ENCODE measurements around the gene ETV6.

ETV6 gene

DNA sequence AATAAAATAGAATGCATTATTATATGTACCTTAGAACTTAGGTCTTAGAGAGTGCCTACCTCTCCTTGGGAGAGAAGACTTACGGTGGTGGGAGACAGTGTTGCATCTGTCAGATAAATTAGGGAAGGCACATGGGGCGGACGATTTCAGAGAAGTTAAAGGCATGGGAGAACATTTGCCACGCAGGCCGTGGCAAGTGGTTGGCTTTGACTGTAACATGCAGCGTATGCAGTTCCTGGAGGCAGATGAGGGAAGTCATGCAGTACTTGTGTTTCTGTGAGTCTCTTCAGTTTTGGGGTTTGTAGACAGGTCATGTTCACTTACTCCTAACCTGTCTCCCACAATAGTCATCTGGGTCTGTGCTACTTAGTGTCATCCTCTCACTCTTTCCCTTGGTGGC is 43.6 kb downstream of the ETV6 start:
- Histone ChIP-seq H3K4me1 (ENCODE audit: control insufficient read depth, low read depth, low read length) (peaks cover 7% of the 10 kb centered on the region), H4K8ac (ENCODE audit: low read depth, low read length) (no peak overlapping the region), H2AK5ac (ENCODE audit: low read length) (no peak overlapping the region), H3K27ac (ENCODE audit: low read depth, low read length) (no peak overlapping the region), H2BK15ac (replicated peaks; ENCODE audit: low read depth) (no peak overlapping the region), H3K4me3 (ENCODE audit: low read length) (no peak overlapping the region), H2BK5ac (ENCODE audit: low read length) (no peak overlapping the region), H4K5ac (ENCODE audit: low read length) (no peak overlapping the region), H2BK120ac (ENCODE audit: low read depth, low read length) (no peak overlapping the region), H3K4ac (ENCODE audit: low read depth, low read length) (no peak overlapping the region), H3K79me1 (ENCODE audit: low read length) (peaks cover 7% of the 10 kb centered on the region), H3K56ac (ENCODE audit: low read length) (no peak overlapping the region), H3K36me3 (ENCODE audit: control insufficient read depth, insufficient read depth, low read length) (no peaks in the 10 kb centered on the region), H3K27me3 (ENCODE audit: insufficient read depth, low read length, poor library complexity) (no peaks in the 10 kb centered on the region), H3K79me2 (ENCODE audit: control insufficient read depth, insufficient read depth, low read length) (no peaks in the 10 kb centered on the region), H3K4me2 (ENCODE audit: low read length) (no peak overlapping the region), H3K23ac (ENCODE audit: low read length) (no peak overlapping the region), H3K9ac (ENCODE audit: low read length) (no peak overlapping the region), H3K18ac (ENCODE audit: low read length) (no peak overlapping the region)
- no peak for DNase-seq
- WGBS (ENCODE audit: extremely low coverage, insufficient coverage, low lambda C conversion rate) = no CpG with 5 or more reads among the region's 6 CpGs

- H4K5ac ChIP-seq (ENCODE audit: low read length) = no peak overlapping the region
- H3K9ac ChIP-seq (ENCODE audit: low read length) = no peak overlapping the region
- no peak overlapping the region for H3K4me3 ChIP-seq (ENCODE audit: low read length)
- no peak overlapping the region for H3K27ac ChIP-seq (ENCODE audit: low read depth, low read length)
- no peaks in the 10 kb centered on the region for H3K79me2 ChIP-seq (ENCODE audit: control insufficient read depth, insufficient read depth, low read length)
- peaks cover 7% of the 10 kb centered on the region for H3K79me1 ChIP-seq (ENCODE audit: low read length)
- no peak overlapping the region for H2BK15ac ChIP-seq (replicated peaks; ENCODE audit: low read depth)
- H3K18ac ChIP-seq (ENCODE audit: low read length) = no peak overlapping the region
- no peak overlapping the region for H3K4ac ChIP-seq (ENCODE audit: low read depth, low read length)
- H2BK5ac ChIP-seq (ENCODE audit: low read length) = no peak overlapping the region
- H3K4me2 ChIP-seq (ENCODE audit: low read length) = no peak overlapping the region
- no peak overlapping the region for H3K23ac ChIP-seq (ENCODE audit: low read length)
- H3K27me3 ChIP-seq (ENCODE audit: insufficient read depth, low read length, poor library complexity) = no peaks in the 10 kb centered on the region
- no peak overlapping the region for H2BK120ac ChIP-seq (ENCODE audit: low read depth, low read length)
- DNase-seq = no peak
- H3K36me3 ChIP-seq (ENCODE audit: control insufficient read depth, insufficient read depth, low read length) = no peaks in the 10 kb centered on the region
- H4K8ac ChIP-seq (ENCODE audit: low read depth, low read length) = no peak overlapping the region
- no peak overlapping the region for H3K56ac ChIP-seq (ENCODE audit: low read length)
- peaks cover 2% of the 10 kb centered on the region for H3K4me1 ChIP-seq (ENCODE audit: control insufficient read depth, low read depth, low read length)
- H2AK5ac ChIP-seq (ENCODE audit: low read length) = no peak overlapping the region
These were observed 44.1 kb downstream of the ETV6 start for GRCh38 chr12:11693601-11694000.

DNA sequence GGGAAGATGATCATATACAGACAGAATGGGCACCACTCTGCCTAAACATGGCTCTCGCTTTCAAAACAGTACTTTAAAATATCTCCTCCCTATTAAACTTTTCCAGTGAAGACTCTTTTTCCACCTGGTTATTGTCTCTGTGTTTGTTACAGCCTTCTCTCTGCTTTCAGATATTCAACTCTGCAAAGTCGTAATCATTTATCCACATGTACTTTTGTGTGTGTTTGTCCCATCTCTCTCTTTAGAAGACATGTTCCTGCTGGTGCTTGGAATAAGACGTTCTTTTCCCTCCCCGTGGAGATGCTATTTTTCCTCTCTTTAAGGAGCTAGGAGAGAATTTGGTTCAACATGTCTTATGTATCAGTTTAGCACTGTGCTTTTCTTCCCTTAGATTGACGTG is 45.1 kb downstream of the ETV6 start:
- H3K27ac ChIP-seq (ENCODE audit: low read depth, low read length) = no peak overlapping the region
- no peak overlapping the region for H2AK5ac ChIP-seq (ENCODE audit: low read length)
- H4K5ac ChIP-seq (ENCODE audit: low read length) = no peak overlapping the region
- H3K79me1 ChIP-seq (ENCODE audit: low read length) = peaks cover 9% of the 10 kb centered on the region
- H3K36me3 ChIP-seq (ENCODE audit: control insufficient read depth, insufficient read depth, low read length) = no peaks in the 10 kb centered on the region
- no peak for DNase-seq
- no peak overlapping the region for H2BK5ac ChIP-seq (ENCODE audit: low read length)
- H3K9ac ChIP-seq (ENCODE audit: low read length) = no peak overlapping the region
- no peak overlapping the region for H3K4me3 ChIP-seq (ENCODE audit: low read length)
- H3K4ac ChIP-seq (ENCODE audit: low read depth, low read length) = no peak overlapping the region
- no CpG with 5 or more reads among the region's 5 CpGs for WGBS (ENCODE audit: extremely low coverage, insufficient coverage, low lambda C conversion rate)
- no peak overlapping the region for H3K4me2 ChIP-seq (ENCODE audit: low read length)
- peaks cover under 1% of the 10 kb centered on the region for H3K4me1 ChIP-seq (ENCODE audit: control insufficient read depth, low read depth, low read length)
- no peak overlapping the region for H4K8ac ChIP-seq (ENCODE audit: low read depth, low read length)
- no peak overlapping the region for H3K18ac ChIP-seq (ENCODE audit: low read length)
- H3K23ac ChIP-seq (ENCODE audit: low read length) = no peak overlapping the region
- H2BK120ac ChIP-seq (ENCODE audit: low read depth, low read length) = no peak overlapping the region
- no peak overlapping the region for H2BK15ac ChIP-seq (replicated peaks; ENCODE audit: low read depth)
- H3K27me3 ChIP-seq (ENCODE audit: insufficient read depth, low read length, poor library complexity) = no peaks in the 10 kb centered on the region
- H3K56ac ChIP-seq (ENCODE audit: low read length) = no peak overlapping the region
- H3K79me2 ChIP-seq (ENCODE audit: control insufficient read depth, insufficient read depth, low read length) = peaks cover under 1% of the 10 kb centered on the region

DNA sequence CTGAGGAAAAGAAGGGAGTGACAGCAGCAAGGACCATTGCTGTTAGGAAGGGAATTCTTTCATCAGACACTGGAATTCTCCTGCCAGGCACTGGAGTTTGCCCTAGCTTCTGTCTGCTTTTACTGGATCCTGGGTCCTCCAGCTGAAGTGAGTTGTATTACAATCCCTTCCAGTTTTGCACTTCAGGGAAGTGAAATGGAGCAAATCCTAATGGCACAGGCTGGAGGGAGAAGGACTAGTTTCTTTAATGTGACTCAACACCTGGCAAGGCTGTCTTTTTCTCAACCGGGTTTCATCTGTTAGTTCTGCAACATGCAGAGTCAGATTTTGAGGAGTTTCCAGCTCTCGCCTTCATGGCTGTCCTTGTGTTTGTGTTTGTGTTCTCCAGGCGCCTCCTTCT is 45.8 kb downstream of the ETV6 start:
- Histone ChIP-seq H3K9ac (ENCODE audit: low read length) (no peak overlapping the region), H3K4me2 (ENCODE audit: low read length) (no peak overlapping the region), H2AK5ac (ENCODE audit: low read length) (no peak overlapping the region), H2BK5ac (ENCODE audit: low read length) (no peak overlapping the region), H2BK15ac (replicated peaks; ENCODE audit: low read depth) (no peak overlapping the region), H3K18ac (ENCODE audit: low read length) (no peak overlapping the region), H4K5ac (ENCODE audit: low read length) (no peak overlapping the region), H3K27ac (ENCODE audit: low read depth, low read length) (no peak overlapping the region), H2BK120ac (ENCODE audit: low read depth, low read length) (no peak overlapping the region), H3K4me1 (ENCODE audit: control insufficient read depth, low read depth, low read length) (peaks cover 2% of the 10 kb centered on the region), H3K79me2 (ENCODE audit: control insufficient read depth, insufficient read depth, low read length) (peaks cover 2% of the 10 kb centered on the region), H4K8ac (ENCODE audit: low read depth, low read length) (no peak overlapping the region), H3K79me1 (ENCODE audit: low read length) (peaks cover 13% of the 10 kb centered on the region), H3K4ac (ENCODE audit: low read depth, low read length) (no peak overlapping the region), H3K23ac (ENCODE audit: low read length) (peak overlapping the region; percentile 15), H3K56ac (ENCODE audit: low read length) (no peak overlapping the region), H3K36me3 (ENCODE audit: control insufficient read depth, insufficient read depth, low read length) (no peaks in the 10 kb centered on the region), H3K27me3 (ENCODE audit: insufficient read depth, low read length, poor library complexity) (no peaks in the 10 kb centered on the region), H3K4me3 (ENCODE audit: low read length) (no peak overlapping the region)
- no CpG with 5 or more reads among the region's 3 CpGs for WGBS (ENCODE audit: extremely low coverage, insufficient coverage, low lambda C conversion rate)
- DNase-seq = peak; percentile 21

GRCh38 chr12:11696084-11696483 is 46.6 kb downstream of the ETV6 start:
- H2BK120ac ChIP-seq (ENCODE audit: low read depth, low read length) = no peak overlapping the region
- no peak overlapping the region for H2BK5ac ChIP-seq (ENCODE audit: low read length)
- DNase-seq = no peak
- H3K9ac ChIP-seq (ENCODE audit: low read length) = no peak overlapping the region
- peaks cover 2% of the 10 kb centered on the region for H3K79me2 ChIP-seq (ENCODE audit: control insufficient read depth, insufficient read depth, low read length)
- no peak overlapping the region for H3K4ac ChIP-seq (ENCODE audit: low read depth, low read length)
- no peak overlapping the region for H3K18ac ChIP-seq (ENCODE audit: low read length)
- H3K27ac ChIP-seq (ENCODE audit: low read depth, low read length) = no peak overlapping the region
- no peak overlapping the region for H3K4me2 ChIP-seq (ENCODE audit: low read length)
- no peak overlapping the region for H2AK5ac ChIP-seq (ENCODE audit: low read length)
- peaks cover 2% of the 10 kb centered on the region for H3K4me1 ChIP-seq (ENCODE audit: control insufficient read depth, low read depth, low read length)
- no peak overlapping the region for H3K23ac ChIP-seq (ENCODE audit: low read length)
- H3K36me3 ChIP-seq (ENCODE audit: control insufficient read depth, insufficient read depth, low read length) = no peaks in the 10 kb centered on the region
- H2BK15ac ChIP-seq (replicated peaks; ENCODE audit: low read depth) = no peak overlapping the region
- no peak overlapping the region for H4K8ac ChIP-seq (ENCODE audit: low read depth, low read length)
- peaks cover 12% of the 10 kb centered on the region for H3K79me1 ChIP-seq (ENCODE audit: low read length)
- no peak overlapping the region for H4K5ac ChIP-seq (ENCODE audit: low read length)
- H3K4me3 ChIP-seq (ENCODE audit: low read length) = no peak overlapping the region
- WGBS (ENCODE audit: extremely low coverage, insufficient coverage, low lambda C conversion rate) = no CpG with 5 or more reads among the region's 3 CpGs
- H3K56ac ChIP-seq (ENCODE audit: low read length) = no peak overlapping the region
- no peaks in the 10 kb centered on the region for H3K27me3 ChIP-seq (ENCODE audit: insufficient read depth, low read length, poor library complexity)

DNA sequence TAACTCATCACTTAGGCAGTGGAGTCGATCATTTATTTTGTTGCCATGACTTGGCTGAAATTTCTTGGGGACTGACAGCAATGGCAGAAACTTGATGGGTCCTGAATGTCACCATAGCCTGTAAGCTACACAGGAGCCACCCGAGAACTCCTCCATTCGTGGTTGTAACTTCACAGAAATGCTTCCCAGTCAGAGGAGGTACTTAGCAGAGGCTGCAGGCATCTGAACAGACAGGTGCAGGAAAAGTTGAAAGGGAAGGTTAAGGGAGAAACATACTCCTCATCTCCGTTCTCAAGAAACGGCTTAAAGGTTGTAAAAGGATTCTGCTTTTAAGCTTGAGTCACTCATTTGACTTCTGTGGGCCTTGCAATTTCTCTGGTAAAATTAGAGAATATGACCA is 47.7 kb downstream of the ETV6 start:
- no peak overlapping the region for H2BK5ac ChIP-seq (ENCODE audit: low read length)

More for the DNA sequence above, 47.7 kb downstream of the ETV6 start:
- Histone ChIP-seq H2BK120ac (ENCODE audit: low read depth, low read length) (no peak overlapping the region), H3K4me2 (ENCODE audit: low read length) (no peak overlapping the region), H3K18ac (ENCODE audit: low read length) (no peak overlapping the region), H2BK15ac (replicated peaks; ENCODE audit: low read depth) (no peak overlapping the region), H3K27me3 (ENCODE audit: insufficient read depth, low read length, poor library complexity) (no peaks in the 10 kb centered on the region), H3K79me2 (ENCODE audit: control insufficient read depth, insufficient read depth, low read length) (peaks cover 2% of the 10 kb centered on the region), H3K27ac (ENCODE audit: low read depth, low read length) (no peak overlapping the region), H3K9ac (ENCODE audit: low read length) (no peak overlapping the region), H3K56ac (ENCODE audit: low read length) (no peak overlapping the region), H2AK5ac (ENCODE audit: low read length) (no peak overlapping the region), H4K8ac (ENCODE audit: low read depth, low read length) (no peak overlapping the region), H3K23ac (ENCODE audit: low read length) (no peak overlapping the region), H3K4me1 (ENCODE audit: control insufficient read depth, low read depth, low read length) (peaks cover 5% of the 10 kb centered on the region), H3K36me3 (ENCODE audit: control insufficient read depth, insufficient read depth, low read length) (no peaks in the 10 kb centered on the region), H3K4me3 (ENCODE audit: low read length) (no peak overlapping the region), H4K5ac (ENCODE audit: low read length) (no peak overlapping the region), H3K79me1 (ENCODE audit: low read length) (peaks cover 16% of the 10 kb centered on the region), H3K4ac (ENCODE audit: low read depth, low read length) (no peak overlapping the region)
- DNase-seq = no peak
- WGBS (ENCODE audit: extremely low coverage, insufficient coverage, low lambda C conversion rate) = no CpG with 5 or more reads among the region's 5 CpGs

Data from mesendoderm (in vitro differentiated cells).